Placental epithelial cell (primary cell): ENCODE measurements around the gene FZD8. TPM values are rescaled to one million over a fixed set of nuclear protein-coding genes. Genes with fewer than 3 reads are reported as not detected.

Experiments used
- total RNA-seq: library from RNA; depleted of rRNA; stranded (reverse); fragments of >200 nt; gene quantifications from 2 replicates; pipeline ENCODE4 v1.2.3, GENCODE V29; 2012

The FZD8 gene
- total RNA-seq: 13.8 and 19.6 TPM in 2 replicates

GRCh38 chr10:35642035-35642792, at the start of gene FZD8:
TSS of gene FZD8 (minus strand) at chr10:35642296. CDS start at chr10:35641429, 867 bp downstream.

GRCh38 chr10:35605191-35605590, 36.9 kb downstream of the FZD8 start, which contains the start of gene GJD4:
TSS of gene GJD4 (plus strand) at chr10:35605341. CDS start at chr10:35605568, 227 bp downstream.

Other genes with a start within 250 kb of the FZD8 start
- not detected in 2 replicates for gene GJD4, start 37.0 kb downstream of the FZD8 start, total RNA-seq